NB4 (cell line): ENCODE data around the gene PTPN1.

Source experiments
- DNase-seq: peaks from one replicate; pipeline ENCODE4 v3.0.0; 2010; ENCODE audit warnings: low read depth
- H3K4me3 ChIP-seq: one replicate; pipeline ENCODE4 v1.5.1; 2011; ENCODE audit warnings: mild to moderate bottlenecking, low read depth, low read length, moderate library complexity
- MYC ChIP-seq: IDR thresholded peaks from 2 replicates; pipeline ENCODE4 v1.6.1; 2011; ENCODE audit warnings: low read depth, low read length
- POLR2A ChIP-seq: IDR thresholded peaks from 2 replicates; pipeline ENCODE4 v1.6.1; 2011; ENCODE audit warnings: mild to moderate bottlenecking; ENCODE audit not compliant: insufficient read length; ENCODE audit errors: extremely low read depth
- TF ChIP-seq, protein P1 (sequence below): IDR thresholded peaks from 2 replicates; pipeline ENCODE4 v1.6.1; 2011; ENCODE audit warnings: low read depth, low read length
- TF ChIP-seq, protein P2 (sequence below): IDR thresholded peaks from one replicate; pipeline ENCODE4 v1.5.1; 2012; ENCODE audit warnings: low read depth, low read length

The PTPN1 gene

DNA sequence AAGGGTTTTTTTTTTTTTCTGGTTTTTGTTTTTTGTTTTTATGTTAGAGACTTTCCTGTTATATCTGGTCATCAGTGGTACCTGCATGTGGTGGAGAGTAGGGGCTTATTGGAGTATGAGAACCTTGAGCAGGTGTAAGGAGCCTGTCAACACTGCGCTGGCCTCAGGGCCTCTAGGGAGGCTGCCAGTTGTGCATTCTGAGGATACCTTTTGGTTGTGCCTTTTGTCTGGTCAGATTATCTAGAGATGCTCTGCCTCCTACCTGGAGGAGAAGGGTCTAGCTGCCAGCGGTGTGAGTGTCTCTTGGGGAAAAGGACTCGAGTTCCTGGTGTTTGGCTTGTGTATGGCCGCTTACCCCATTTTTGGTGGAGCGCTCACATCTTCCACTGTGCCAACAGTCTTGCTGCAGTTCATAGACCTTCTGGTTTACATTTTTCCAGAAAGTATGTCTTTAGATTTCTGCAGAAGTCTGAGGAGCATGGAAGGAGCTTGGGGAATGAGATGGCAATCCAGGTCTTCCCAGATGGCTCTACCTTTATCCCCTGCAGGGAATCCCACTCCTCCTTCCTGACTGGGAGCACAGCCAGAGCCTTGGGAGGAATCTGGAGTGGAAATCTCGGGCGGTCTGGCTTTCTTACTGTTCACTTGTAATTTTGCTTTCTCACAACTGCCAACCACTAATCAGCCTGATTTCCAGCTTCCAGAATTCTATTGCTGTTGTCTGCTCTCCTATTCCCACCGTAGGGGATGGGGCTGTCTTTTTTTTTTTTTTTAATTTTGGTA, 49.9 kb downstream of the PTPN1 start:
- no peak for DNase-seq
- no peak overlapping the region for H3K4me3 ChIP-seq
- TF ChIP-seq MYC (no peak), POLR2A (no peak)
- TF ChIP-seq, protein P1, sequence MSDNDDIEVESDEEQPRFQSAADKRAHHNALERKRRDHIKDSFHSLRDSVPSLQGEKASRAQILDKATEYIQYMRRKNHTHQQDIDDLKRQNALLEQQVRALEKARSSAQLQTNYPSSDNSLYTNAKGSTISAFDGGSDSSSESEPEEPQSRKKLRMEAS: no peak
- TF ChIP-seq, protein P2, sequence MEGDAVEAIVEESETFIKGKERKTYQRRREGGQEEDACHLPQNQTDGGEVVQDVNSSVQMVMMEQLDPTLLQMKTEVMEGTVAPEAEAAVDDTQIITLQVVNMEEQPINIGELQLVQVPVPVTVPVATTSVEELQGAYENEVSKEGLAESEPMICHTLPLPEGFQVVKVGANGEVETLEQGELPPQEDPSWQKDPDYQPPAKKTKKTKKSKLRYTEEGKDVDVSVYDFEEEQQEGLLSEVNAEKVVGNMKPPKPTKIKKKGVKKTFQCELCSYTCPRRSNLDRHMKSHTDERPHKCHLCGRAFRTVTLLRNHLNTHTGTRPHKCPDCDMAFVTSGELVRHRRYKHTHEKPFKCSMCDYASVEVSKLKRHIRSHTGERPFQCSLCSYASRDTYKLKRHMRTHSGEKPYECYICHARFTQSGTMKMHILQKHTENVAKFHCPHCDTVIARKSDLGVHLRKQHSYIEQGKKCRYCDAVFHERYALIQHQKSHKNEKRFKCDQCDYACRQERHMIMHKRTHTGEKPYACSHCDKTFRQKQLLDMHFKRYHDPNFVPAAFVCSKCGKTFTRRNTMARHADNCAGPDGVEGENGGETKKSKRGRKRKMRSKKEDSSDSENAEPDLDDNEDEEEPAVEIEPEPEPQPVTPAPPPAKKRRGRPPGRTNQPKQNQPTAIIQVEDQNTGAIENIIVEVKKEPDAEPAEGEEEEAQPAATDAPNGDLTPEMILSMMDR: no peak

DNA sequence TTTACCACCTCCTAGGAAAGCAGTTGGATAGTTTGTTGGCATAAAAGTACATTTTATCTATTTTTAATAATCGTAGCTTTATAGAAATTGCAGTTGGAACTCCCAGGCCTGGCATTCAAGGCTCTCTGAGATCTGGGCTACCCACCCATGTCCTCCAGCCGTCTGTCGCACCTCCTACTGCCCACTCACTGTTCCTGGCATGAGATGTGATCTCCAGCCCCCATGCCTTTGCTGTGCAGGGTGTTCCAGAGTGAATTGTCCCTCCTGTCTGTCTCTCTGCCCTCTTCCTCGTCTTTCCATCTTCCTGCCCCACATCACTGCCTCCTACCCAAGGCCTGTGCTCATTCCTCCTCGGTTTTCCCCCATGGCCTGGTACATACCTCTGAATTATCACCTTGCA, 50.7 kb downstream of the PTPN1 start:
- TF ChIP-seq POLR2A: no peak
- TF ChIP-seq, protein P2: no peak
- TF ChIP-seq, protein P1: no peak
- TF ChIP-seq MYC: no peak
- H3K4me3 ChIP-seq: no peak overlapping the region
- DNase-seq: no peak

DNA sequence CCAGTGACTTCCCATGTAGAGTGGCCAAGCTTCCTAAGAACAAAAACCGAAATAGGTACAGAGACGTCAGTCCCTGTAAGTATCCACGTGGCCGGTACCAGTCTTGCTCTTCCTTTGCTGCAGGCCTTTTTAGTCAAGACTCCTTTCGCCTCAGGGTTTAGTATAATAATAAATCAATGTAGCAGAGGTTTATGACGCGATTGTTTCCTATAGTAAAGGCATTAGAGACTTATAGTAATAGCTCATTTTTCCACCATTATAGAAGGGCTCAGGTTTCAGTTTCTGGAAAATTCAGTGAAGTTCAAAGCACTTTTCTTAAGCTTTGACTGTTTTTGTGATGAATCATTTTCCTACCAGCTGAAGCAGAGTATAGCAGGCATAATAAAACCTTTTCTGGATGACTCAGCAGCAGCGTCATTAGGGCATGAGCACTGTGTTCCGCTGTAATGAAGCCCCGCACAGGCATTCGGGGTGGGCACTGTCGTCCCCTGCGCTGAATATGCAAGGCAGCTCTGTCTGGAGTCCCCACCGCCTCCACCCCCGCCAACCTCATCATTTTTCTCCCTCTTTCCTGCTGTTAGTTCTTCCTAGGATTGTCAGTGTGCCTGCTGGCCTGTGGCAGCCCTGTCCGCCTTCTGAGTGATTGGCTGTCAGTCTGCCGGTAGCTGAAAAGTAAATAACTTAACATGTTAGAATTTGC, 51.3 kb downstream of the PTPN1 start:
- TF ChIP-seq POLR2A (no peak), MYC (no peak)
- TF ChIP-seq, protein P1: no peak
- H3K4me3 ChIP-seq: no peak overlapping the region
- no peak for DNase-seq

DNA sequence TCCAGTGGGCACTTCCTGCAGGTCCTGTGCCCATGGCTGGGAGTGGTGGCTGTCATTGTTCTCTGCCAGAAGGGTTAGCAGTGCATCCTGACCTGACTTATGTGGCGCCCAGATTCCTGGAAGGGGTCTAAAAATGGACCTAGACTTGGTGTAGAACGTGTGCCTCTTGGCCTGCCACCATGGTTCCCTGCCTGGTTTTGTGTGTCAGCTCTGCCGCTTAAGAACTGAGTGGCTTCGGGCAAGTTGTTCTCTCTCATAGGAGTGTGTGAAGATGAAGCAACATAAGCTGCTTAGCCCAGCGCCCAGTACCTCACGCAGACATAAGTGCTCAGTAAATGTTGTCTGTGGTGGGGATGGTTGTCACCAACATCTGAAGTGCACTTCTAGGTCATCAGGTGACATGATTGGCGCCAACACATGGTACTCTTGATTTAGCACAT, 52.1 kb downstream of the PTPN1 start:
- no peak for DNase-seq
- no peak for TF ChIP-seq MYC
- no peak for TF ChIP-seq POLR2A
- TF ChIP-seq, protein P1: no peak
- TF ChIP-seq, protein P2: no peak
- no peak overlapping the region for H3K4me3 ChIP-seq

DNA sequence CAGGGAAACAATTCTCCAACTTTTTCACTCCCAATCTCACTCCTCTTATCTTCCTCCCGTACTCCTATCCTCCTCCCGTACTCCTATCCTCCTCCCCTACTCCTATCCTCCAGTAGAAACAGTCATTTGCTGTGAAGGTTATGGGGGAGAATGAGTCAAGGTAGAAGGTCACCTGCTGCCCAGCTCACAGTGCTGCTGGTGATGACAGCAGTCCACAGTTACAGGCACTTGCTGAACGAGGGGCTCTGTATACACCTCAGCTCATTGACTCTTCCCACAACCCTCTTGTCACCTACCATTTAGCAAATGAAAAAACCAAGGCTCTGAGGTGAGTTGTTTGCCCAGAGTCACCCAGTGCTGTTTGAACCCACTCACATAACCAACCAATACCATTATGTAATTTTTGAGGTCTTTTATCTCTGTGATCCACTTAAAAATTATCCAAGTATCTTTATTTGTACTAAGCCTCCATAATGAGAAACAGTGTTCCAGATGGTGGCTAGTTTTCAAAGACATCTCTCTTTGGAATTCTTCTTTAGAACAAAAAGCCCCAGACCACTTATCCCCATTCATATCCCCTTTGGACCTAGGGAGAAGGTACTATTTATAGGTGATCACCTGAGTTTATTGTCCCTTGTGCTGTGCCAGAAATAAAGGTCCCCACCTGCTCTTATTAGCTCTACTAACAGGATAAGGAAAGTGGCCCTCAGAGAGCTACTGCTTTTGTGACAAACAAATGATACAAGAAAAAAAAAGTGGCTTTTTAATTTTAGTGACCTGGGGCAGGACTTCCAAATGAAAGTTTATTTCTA, 53.2 kb downstream of the PTPN1 start:
- DNase-seq: no peak
- TF ChIP-seq, protein P1: no peak
- TF ChIP-seq, protein P2: no peak
- TF ChIP-seq POLR2A (no peak), MYC (no peak)
- H3K4me3 ChIP-seq: no peak overlapping the region
